Measurements from ENCODE around the gene CCL5. TPM values are rescaled to one million over a fixed set of nuclear protein-coding genes. Genes with fewer than 3 reads are reported as not detected.
"Not testable (repeated sequence)": the region's sequence is repeated elsewhere in the genome, so short reads cannot be mapped to it uniquely, and the experiment has no call there.

Gene CCL5
- polyA plus RNA-seq, 4 donors: 1.1 to 2.1 (median 1.6) TPM

- DNase-seq (ENCODE audit: low read depth in 4 of 4, low spot score in 3 of 4): no peak
These were observed 20.1 kb upstream of the CCL5 start for GRCh38 chr17:35900280-35900679.

- DNase-seq (ENCODE audit: low read depth in 4 of 4, low spot score in 3 of 4): no peak
These were observed 18.3 kb upstream of the CCL5 start for GRCh38 chr17:35898283-35899070.

GRCh38 chr17:35897772-35898171 is 17.6 kb upstream of the CCL5 start:
- DNase-seq (ENCODE audit: low read depth in 4 of 4, low spot score in 3 of 4): not testable (repeated sequence)

- DNase-seq (ENCODE audit: low read depth in 4 of 4, low spot score in 3 of 4): no peak
These were observed 15.8 kb upstream of the CCL5 start for GRCh38 chr17:35895636-35896587.

GRCh38 chr17:35894206-35894605 is 14.0 kb upstream of the CCL5 start:
- DNase-seq (ENCODE audit: low read depth in 4 of 4, low spot score in 3 of 4): no peak

GRCh38 chr17:35893751-35894150 is 13.6 kb upstream of the CCL5 start:
- no peak for DNase-seq (ENCODE audit: low read depth in 4 of 4, low spot score in 3 of 4)

GRCh38 chr17:35892091-35893035 is 12.2 kb upstream of the CCL5 start:
- no peak for DNase-seq (ENCODE audit: low read depth in 4 of 4, low spot score in 3 of 4)

- DNase-seq (ENCODE audit: low read depth in 4 of 4, low spot score in 3 of 4): no peak
These were observed 11.1 kb upstream of the CCL5 start for GRCh38 chr17:35891269-35891668.

GRCh38 chr17:35890774-35891155 is 10.6 kb upstream of the CCL5 start:
- DNase-seq (ENCODE audit: low read depth in 4 of 4, low spot score in 3 of 4): no peak

- DNase-seq (ENCODE audit: low read depth in 4 of 4, low spot score in 3 of 4): peak; percentile 36 to 64 (median 44)
These were observed 9.9 kb upstream of the CCL5 start for GRCh38 chr17:35889818-35890773.

- DNase-seq (ENCODE audit: low read depth in 4 of 4, low spot score in 3 of 4): no peak
These were observed 9.1 kb upstream of the CCL5 start for GRCh38 chr17:35889241-35889640.

GRCh38 chr17:35878361-35878760 is 1.8 kb downstream of the CCL5 start:
- DNase-seq (ENCODE audit: low read depth in 4 of 4, low spot score in 3 of 4): no peak

- DNase-seq (ENCODE audit: low read depth in 4 of 4, low spot score in 3 of 4): no peak
These were observed 2.7 kb downstream of the CCL5 start for GRCh38 chr17:35877345-35878029.

GRCh38 chr17:35876534-35876933 is 3.6 kb downstream of the CCL5 start:
- no peak for DNase-seq (ENCODE audit: low read depth in 4 of 4, low spot score in 3 of 4)

- DNase-seq (ENCODE audit: low read depth in 4 of 4, low spot score in 3 of 4): no peak
These were observed 4.4 kb downstream of the CCL5 start for GRCh38 chr17:35875800-35876139.

- DNase-seq (ENCODE audit: low read depth in 4 of 4, low spot score in 3 of 4): no peak
These were observed 4.9 kb downstream of the CCL5 start for GRCh38 chr17:35875072-35875799.

- DNase-seq (ENCODE audit: low read depth in 4 of 4, low spot score in 3 of 4): no peak
These were observed 7.8 kb downstream of the CCL5 start for GRCh38 chr17:35872196-35872980.

Measured in left renal pelvis (tissue), 4 donors.